Non-pigmented ciliary epithelial cell (primary cell): ENCODE results near the gene PLLP.

Experiments
- DNase-seq: peaks from one replicate; pipeline ENCODE4 v3.0.0-alpha.2; 2010; ENCODE audit warnings: low read depth

The PLLP gene

DNA sequence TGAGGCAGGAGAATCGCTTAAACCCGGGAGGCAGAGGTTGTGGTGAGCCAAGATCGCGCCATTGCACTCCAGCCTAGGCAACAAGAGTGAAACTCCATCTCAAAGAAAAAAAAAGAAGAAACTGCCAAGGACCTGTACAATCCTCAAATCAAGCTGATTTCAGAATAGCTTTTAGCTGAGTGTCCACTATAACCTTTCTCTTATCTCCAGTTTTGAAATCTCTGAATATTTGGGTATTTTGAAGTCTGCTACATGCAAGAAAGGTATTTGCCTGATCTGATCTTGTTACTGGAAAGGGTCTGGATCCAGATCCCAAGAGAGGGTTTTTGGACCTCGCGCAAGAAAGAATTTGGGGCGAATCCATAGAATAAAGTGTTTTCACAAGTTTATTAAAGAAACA is 58.5 kb downstream of the PLLP start:
- no peak for DNase-seq

DNA sequence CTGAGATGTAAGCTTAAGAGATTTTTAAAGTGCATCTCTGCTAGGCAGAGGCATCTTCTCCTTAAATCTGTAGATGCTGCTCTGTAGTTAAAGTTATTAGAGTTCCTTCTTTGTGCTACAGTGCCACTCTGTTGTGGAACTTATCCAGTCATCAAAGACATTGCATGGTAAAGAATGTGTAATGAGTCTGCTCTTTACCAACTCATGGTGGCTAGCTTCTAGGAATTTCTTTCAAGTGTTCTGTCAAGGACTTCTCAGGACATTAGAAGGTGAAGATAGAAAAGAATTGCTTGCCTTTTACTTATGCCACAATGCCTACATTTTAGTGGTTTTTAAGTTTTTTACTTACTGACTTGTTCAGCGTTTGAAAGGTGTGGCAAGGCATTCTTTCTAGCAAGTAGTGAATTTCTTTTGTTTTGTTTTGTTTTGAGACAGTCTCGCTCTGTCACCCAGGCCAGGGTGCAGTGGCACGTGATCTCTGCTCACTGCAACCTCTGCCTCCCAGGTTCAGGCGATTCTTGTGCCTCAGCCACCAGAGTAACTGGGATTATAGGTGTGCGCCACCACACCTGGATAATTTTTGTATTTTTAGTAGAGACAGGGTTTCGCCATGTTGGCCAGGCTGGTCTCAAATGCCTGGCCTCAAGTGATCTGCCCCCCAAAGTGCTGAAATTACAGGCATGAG is 59.7 kb downstream of the PLLP start:
- DNase-seq: no peak

- DNase-seq: no peak
Measured at GRCh38 chr16:57223057-57223456, 61.4 kb downstream of the PLLP start.

DNA sequence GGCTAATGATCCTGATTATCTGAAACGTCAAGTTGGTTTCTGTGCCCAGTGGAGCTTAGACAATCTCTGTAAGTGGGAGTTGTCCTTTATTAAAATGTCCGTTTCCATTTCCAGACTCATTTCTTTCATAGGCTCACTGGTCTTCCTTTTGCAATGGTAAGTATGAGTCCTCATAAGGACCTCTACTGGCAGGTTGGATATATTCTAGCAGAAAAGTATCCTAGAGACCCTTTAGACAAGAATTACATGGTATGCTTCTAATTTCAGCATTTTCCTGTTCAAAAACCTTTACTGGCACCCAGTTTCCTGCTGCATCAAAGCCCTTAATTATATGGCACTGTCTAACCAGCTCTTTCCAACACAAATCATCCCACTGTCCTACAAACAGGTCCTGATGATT is 67.5 kb downstream of the PLLP start:
- DNase-seq: no peak

- no peak for DNase-seq
Measured at GRCh38 chr16:57213462-57213861, 71.0 kb downstream of the PLLP start.

DNA sequence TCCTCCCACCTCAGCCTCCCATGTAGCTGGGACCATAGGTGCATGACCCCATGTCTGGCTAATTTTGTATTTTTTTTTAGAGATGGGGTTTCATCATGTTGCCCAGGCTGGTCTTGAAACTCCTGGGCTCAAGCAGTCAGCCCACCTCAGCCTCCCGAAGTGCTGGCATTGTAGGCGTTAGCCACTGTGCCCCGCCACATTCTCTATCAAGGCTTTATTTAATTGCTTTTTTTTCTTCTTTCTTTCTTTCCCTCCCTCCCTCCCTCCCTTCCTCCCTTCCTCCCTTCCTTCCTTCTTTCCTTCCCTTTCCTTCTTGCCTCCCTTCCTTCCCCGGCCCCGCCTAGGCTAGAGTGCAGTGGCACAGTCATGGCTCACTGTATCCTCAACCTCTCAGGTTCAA is 74.7 kb downstream of the PLLP start:
- DNase-seq: no peak

- no peak for DNase-seq
Measured at GRCh38 chr16:57208926-57209325, 75.5 kb downstream of the PLLP start.
